CD4-positive, alpha-beta T cell treated with Interleukin-10 for 1 hour (primary cell): ENCODE data around the gene PTGIS.

Experiments used
- DNase-seq: peaks from one replicate; pipeline ENCODE4 v3.0.0-alpha.2; 2020

PTGIS gene

DNA sequence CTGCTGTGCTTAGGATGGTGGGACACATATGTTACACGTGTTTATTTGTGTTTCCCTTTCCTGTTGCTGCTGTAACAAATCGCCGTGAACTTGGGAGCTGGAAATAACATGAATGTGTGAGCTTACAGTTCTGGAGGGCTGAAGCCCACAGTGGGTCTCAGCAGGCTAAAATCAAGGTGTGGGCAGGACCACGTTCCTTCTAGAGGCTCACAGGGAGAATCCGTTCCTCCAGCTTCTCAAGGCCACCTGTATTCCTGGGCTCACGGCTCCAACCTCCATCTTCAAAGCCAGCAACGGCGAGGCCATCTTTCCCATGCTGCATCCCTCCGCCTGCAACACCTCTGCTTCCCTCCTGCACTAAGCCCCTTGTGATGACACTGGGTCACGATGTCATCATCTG, 27.4 kb upstream of the PTGIS start:
- DNase-seq, result no peak

DNA sequence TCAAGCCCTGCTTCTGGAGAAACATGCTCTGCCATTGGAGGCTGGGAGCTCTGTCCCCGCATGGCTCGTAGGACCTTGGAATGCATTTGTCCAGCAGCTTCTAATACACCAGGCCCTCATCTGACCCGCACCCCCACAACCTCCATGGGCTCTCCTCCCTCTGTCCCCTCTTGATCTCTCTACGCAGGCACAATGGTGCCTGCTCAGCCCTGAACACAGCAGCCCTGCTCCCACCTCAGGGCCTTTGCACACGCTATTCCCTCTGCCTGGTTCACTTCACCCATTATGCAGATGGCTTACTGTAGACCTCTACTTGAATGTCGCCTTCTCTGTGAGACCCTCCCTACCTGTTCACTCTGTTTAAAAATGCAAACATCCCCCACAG, 27.0 kb upstream of the PTGIS start:
- no peak for DNase-seq

DNA sequence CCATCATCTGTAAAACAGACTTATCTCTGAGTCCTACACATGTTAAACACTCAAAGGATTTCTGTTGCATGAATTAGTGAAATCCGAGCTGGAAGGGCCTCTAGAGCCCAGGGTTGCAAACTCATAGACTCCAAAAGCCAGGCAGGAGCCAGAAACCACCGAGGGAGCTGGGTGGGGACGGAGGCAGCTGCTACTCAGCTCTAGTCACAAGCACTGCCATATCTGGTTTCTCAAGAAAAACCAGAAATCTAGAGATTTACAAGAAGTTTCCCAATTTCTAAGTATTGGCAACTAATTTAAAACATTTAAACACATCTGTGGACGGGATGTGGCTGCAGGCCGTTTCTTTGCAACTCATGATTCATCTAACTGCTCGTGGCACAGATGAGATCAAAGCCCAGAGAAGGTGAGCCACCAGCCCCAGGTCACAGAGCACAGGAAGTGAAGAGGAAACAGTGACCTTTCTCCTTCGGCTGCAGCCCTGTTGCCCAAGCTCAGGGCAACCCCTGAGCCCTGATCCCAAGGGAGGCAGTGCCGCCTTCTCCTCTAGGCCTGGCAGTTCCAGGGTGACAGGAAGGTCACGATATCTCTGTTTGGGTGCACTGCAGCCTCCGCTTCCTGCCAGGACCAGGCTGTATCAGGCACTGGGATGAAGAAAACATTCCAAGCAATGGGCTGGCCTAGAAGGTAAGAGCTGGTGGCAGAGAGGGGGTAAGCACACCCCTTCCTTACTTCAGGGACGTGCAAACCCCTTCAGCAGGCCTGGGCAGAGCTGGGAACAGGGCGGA, 26.4 kb upstream of the PTGIS start:
- peak; percentile 43 for DNase-seq

DNA sequence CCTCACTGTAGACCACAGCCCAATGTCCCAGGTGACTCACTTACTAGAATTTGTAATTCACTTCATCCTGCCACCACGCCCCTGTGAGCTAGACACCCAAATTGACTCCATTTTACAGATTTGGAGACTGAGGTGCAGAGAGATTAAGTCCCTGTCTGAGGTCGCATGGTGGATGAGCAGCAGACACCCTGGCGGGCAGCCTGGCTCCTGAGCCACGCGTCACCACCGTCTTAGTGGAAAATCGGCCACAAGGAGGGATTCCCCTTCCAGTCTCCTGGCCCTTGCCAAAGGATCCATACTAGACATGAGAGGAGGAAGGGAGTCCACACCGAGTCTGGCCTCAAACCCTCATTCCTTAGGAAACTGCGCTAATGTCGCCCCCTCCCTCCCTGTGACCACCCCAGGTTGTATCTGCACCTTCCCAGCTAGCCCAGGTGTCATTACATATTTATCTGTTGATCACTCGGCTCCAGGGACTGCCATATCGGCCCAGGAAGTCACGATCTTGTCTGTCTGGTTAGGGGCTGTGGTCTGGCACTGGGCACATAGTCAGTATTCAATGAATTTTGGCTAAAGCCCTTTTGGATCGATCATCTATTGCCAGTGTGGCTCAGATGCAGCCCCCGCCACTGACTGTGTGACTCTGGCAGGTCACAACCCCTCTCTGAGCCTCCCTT, 25.7 kb upstream of the PTGIS start:
- DNase-seq, result no peak

DNA sequence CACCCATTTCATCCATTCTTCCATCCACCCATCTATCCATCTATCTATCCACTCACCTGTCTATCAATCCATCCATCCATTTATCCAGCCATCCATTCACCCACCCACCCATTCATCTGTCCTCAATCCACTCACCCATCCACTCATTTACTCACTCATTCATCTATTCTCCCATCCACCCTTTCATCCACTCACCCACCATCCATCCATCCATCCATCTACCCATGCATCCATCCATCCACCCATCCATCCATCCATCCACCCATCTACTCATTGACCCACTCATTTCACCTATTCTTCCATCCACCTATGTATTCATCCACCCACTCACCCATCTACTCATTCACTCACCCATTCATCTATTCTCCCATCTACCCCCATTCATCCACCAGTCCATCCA, 24.2 kb upstream of the PTGIS start:
- no peak for DNase-seq

DNA sequence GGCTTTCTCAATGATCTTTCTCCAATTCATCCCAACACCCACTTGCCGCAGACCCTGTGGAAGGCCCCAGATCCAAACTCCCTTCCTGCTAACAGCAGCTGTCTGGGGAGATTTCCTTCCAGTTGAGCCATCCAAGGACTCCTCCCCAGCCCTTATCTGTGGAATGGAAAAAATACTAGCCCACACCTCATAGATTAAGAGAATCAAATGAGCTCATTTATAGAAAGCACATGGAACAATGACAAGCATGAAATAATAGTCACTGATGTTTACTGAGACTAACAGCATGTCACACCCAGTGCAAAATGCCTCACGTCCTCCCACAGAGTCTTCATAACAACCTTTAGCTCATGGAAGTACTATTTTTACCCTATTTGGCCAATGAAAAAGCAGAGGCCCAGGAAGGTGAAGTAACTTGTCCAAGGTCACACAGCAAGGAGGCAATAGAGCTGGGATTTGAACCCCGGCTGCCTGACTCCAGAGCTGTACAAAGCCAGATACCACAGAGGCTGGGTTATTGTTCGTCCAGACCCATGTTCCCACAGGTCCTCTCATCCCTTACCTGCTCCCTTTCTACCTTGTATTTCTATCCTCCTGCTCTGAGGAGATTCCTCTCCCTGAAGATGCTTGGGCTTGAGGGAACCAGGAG, 23.4 kb upstream of the PTGIS start:
- no peak for DNase-seq

DNA sequence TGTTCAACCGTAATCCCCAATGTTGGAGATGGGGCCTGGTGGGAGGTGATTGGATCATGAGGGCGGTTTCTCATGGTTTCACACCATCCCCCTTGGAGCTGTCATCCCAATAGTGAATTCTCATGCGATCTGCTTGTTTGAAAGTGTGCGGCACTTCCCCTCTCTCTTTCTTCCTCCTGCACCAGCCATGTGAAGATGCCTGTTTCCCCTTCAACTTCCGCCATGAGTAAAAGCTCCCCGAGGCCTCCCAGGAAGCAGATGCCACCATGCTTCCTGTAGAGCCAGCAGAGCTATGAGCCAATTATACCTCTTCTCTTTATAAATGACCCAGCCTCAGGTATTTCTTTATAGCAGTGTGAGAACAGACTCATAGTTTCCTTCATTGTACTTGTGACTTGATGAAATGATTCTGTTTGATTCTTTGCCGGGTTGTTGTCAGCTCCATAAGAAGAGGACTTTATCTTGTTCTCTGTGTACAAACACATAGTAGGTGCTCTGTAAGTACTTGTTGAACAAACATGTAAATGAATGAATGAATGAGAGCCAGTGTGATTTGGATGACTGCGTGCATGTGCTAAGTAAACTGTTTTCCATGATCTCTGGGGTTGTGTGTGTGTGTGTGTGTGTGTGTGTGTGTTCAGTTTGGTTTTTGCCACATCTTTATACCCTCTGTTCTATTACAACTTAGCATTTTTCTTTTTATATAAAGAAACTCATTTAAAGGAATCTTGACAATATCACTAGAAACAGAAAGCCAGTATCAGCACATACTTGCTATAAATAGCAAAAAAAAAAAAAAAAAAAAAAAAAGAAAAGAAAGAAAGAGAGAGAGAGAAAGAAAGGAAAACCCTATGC, 22.5 kb upstream of the PTGIS start:
- DNase-seq, result no peak

DNA sequence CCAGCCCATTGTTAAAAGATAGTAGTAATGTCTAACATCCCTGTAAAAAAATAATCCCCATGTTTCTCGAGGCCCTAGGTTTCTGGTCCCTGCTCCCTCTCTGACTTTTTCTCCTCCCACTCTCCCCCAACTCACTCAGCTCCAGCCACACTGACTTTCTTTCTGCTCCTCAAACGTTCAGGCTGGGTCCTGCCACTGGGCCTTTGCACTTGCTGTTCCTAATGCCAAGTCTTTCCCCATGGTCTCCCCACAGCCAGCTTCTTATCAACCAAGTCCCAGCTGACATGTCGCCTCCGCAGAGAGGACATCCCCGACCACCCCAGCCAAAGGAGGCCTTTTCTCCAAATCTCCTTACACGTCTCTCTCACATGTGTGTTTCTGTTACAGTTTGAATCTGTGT, 21.8 kb upstream of the PTGIS start:
- no peak for DNase-seq

DNA sequence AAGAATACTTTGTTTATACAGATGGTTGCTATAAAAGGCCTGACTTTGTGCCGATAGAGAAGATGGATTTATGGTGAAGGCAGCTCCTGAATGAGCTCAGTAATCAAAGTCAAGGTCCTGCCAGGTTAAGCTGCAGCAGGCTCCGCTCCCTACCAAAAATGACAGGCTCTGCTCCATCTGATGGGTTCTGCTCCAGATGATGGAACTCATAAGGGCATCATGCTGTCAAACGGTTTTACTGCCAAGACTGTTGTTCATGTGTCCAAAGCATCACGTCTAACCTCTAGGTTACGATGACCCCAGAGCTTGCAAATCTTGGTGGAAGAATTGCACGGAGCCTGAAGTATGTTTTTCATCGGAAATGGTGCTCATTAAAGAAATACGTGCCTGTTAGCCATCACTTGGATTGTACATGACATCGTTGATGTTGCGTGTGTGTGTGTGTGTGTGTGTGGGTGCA, 19.2 kb upstream of the PTGIS start:
- no peak for DNase-seq

DNA sequence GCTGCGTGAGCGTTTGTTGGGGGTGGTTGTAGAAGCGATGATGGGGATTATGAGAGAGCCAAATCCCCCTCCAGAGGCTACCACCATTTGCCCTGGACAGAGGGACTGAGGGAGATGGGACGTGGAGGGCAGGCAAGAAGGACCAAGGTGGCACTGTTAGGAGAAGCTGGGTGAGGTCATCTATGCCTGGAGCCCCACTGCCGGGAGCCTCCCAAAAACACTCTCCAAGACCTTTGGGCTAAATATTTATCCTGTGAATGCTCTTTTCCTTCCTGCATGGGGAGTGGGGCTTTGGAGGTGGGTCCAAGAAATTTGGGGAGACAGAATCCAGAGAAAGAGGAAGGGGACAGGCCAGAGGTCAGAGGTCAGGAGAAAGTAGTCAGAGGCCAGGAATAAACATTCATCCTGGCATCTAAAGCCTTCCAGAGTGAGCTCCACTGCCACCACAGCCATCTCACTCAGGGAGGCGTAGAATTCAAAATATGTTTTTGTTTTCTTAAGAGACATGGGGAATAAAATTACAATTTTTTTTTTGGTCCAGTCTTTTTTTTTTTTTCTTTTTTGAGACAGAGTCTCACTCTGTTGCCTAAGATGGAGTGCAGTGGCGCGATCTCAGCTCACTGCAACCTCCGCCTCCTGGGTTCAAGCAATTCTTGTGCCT, 17.8 kb upstream of the PTGIS start:
- DNase-seq, result no peak

DNA sequence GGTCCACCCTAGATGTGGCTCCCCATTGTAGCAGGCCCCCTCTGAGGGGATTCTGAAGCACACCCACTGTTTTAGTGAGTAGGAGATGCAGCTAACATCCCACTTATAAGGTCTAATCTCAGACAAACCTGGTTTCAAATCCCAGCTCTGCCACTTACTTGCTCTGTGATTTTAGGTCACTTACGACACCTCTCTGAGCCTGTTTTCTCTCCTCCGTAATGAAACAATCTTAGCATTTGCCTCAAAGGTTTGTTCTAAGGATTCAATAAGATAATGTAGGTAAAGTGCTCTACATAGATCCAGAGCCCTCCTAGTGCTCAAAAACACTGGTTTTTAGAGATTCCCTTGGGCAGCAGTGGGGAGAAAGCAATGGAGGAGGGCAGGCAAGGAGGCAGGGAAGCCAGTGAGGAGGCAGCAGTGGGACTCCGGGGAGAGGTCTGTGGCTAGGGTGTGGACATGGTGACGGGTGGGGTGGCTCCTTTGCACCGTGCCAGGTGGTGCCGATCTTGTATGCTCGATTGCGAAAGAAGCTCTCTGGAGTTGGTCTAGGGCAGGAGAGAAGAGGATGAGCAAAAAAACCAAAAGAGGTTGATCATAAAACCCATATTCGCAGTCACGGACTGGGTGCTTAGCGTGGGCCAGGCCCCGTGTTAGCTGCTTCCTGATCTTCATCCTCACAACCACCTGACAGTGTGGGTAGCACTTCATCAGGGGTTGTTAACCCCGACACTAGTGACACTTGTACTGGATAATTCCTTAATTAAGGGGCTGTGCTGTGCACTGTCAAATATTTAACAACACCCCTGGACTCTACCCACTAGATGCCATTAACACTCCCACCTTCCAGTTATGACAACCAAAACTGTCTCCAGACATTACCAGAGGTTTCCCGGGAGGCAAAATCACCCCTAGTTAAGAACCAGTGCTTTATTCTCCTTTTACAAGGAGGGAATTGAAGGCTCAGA, 16.8 kb upstream of the PTGIS start:
- no peak for DNase-seq

DNA sequence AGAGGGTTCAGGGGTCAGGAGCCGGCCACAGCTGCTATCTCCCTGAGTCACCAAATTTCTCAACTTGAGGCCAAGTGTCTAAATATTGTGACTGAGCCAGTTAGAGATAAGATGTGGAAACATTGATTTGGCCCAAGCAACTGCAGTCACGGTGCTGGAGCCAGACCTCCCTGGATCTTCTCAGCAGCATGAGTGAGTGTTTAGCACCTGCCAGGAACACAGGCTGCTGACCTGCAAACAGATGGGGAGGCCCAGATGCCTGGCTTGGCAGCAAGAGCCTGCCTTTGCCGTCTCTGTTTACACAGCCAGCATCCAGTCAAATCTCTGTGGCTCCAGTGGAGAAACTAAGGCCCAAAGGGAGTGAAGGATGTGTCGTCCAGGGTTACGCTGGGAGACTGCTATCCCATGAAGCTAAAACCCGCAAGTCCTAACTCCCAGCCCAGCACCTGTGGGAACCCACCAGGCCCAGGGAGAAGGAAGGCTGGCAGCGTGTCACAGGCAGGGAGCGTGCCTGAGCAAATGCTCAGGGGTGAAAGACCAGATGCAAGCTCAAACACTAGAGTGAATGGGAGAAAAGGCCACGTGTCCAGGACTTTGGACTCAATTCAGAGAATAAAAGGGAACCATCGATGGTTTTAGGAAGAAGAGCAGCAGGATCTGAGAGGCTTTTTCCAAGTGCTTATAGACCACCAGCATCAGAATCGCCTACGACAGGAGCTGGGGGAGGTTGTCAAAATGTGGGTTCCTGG, 15.9 kb upstream of the PTGIS start:
- no peak for DNase-seq

DNA sequence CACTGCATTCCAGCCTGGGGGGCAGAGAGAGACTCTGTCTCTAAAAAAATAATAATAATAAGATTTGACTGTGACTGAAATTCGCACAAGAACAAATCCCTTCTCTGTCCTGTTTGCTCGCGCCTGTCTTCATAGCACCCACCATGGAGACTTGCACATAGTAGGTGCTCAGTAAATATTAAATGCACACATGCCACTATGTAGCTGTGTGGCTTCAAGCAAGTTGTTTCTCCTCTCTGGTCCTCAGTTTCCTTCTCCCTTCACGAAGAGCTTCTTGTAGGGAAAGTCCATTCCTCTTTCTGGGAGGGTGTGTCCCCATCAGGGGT, 15.4 kb upstream of the PTGIS start:
- DNase-seq, result no peak

DNA sequence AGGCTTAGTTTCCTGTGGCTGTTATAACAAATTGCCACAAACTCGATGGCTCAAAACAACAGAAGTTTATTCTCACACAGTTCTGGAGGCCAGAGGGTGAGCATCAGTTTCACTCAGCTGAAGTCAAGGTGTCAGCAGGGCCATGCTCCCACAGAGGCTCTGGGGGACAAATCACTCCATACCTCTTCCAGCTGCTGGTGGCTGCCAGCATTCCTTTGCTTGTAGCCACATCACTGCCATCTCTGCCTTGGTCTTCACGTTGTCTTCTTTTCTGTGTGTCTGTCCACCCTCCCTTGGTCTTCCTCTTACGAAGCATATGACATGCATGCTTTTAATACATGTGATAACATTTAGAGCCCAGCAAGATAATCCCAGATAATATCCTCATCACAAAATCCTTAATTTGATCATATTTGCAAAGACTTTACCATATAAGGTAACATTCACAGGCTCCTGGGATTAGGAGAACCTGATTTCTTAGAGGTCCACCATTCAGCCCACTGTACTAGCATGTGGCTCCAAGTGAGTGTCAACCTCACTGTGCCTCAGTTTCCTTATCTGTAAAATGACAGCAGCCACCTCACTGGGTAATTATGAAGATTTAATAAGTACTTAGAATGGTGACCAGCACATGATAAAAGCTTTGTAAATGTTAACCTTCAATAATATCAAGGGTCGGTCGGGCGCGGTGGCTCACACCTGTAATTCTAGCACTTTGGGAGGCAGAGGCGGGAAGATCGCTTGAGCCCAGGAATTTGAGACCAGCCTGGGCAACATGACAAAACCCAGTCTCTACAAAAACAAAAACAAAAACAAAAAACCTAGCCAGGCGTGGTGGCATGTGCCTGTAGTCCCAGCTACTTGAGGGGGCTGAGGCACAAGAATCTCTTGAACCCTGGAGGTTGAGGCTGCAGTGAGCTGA, 14.7 kb upstream of the PTGIS start:
- DNase-seq, result no peak

DNA sequence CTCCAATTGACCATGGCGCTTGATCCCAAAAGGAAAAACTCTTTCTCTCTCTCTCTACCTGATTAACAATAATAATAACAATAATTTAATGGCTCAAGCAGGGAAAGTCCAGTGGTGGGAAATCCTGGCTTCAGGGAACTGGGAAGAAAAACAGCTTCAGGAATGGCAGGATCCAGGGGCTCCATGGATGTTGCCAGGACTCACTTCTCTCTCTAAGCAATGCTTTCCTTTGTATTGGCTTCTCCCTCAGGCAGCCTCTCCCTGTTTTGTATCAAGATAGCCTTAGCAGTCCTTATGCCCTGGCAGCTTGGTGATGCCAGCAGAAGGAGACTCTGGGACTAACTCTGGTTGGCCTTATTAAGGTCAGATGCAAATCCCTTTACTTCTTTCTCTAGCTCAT, 13.5 kb upstream of the PTGIS start:
- DNase-seq, result no peak

DNA sequence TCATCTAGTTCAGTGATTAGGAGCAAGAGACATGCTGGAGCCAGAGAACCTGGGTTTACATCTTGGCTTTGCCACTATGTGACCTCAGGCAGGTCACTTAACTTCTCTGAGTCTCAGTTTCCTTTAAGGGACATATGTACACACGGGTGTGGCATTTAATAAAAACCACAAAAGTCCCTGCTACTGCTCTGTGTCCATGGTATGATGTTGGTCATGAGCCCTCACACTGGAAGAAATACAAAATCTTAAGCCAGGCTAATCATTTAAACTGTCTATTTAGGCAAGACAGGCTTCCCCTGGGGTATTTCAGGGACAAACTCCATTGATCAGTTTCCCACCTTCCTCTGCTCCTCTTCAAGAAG, 12.9 kb upstream of the PTGIS start:
- no peak for DNase-seq

DNA sequence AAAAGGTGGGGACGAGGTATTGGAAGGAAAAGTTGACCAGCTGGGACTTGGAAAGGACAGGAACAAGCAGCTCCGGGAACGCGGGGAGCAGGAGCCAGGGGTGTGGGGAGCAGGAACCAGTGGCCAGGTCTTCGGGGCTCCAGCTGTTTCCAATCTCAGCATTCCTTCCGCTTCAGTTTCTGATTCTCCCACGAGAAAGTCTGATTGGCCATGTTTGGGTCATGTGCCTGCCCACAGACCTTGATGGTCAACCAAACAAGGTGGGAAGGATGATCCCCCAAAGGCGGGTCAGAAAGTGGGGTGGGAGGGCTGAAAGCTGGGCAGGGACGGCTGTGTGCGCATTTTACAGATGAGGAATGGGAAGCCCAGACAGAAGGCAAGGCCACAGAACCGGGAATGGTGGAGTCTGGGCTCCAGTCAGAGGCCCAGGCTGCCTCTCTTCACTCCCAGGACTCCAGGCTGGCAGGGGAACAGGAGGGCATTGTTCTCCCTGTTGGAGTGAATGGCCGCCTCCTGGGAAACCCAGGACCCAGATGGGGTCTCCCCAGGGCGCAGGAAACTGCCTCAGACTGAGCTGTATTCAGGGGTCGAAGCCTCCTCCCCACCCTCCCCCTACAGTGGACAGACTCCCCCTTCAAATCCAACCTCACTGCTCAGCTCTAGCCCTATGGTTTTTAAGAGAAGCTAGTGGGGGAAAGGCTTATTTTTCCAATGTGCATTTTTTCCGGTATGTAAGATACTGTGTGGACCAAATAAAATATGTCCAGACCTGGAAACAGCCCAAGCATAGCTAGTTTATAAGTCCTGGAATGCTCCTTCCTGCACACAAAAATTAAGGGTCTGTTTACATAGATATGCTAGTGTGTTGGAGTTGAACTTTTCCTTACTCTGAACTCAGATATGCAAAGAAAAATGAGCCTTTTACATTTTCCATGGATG, 12.2 kb upstream of the PTGIS start:
- no peak for DNase-seq

DNA sequence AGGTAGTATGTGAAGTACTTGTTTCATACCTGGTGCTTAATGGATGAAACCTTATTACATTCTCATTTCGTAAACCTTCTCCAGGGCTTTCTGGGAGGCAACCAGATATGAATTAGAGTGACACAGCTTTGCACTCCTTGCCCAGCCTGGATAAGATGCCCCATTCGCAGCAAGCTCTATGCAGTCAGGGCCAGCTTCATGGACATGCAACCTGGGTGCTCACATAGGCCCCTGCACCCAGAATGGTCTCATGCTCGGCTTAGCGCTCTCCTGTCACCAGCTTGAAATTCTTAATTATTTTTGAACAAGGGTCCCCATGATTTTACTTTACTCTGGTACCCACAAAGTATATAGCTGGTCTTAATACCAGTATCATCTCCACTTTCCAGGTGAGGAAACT, 11.3 kb upstream of the PTGIS start:
- DNase-seq, result no peak

DNA sequence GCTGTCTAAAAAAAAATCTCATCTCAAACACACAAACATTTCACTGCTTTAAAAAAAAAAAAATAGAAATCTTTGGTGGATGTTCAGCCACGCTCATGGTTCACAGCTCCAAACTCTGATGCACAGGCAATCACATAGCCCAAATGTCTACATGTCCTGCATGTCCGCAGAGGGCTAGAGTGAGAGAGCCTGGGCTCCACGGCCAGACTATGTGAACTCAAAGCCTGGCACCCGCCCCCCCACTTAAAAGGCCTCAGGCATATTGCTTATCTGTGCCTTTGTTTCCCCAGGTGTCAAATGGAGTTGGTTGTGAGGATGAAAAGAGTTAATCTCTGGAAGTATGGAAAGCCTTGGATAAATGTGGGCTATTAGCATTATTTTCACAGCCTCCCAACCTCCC, 10.5 kb upstream of the PTGIS start:
- DNase-seq, result no peak
